ENCODE data around the gene INPP5D.
"Not testable (repeated sequence)": the region's sequence is repeated elsewhere in the genome, so short reads cannot be mapped to it uniquely, and the experiment has no call there.

Gene INPP5D

GRCh38 chr2:233141901-233142300 is 81.8 kb downstream of the INPP5D start:
- DNase-seq (ENCODE audit: low read depth in 2 of 2): no peak

GRCh38 chr2:233142355-233142897 is 82.3 kb downstream of the INPP5D start:
- no peak for DNase-seq (ENCODE audit: low read depth in 2 of 2)

GRCh38 chr2:233143700-233144331 is 83.7 kb downstream of the INPP5D start:
- no peak for DNase-seq (ENCODE audit: low read depth in 2 of 2)

GRCh38 chr2:233145726-233146125 is 85.6 kb downstream of the INPP5D start:
- no peak for DNase-seq (ENCODE audit: low read depth in 2 of 2)

GRCh38 chr2:233146194-233146593 is 86.1 kb downstream of the INPP5D start:
- DNase-seq (ENCODE audit: low read depth in 2 of 2): no peak

- no peak for DNase-seq (ENCODE audit: low read depth in 2 of 2)
These were observed 87.1 kb downstream of the INPP5D start for GRCh38 chr2:233147136-233147828.

- DNase-seq (ENCODE audit: low read depth in 2 of 2): no peak
These were observed 87.7 kb downstream of the INPP5D start for GRCh38 chr2:233147829-233148167.

- no peak for DNase-seq (ENCODE audit: low read depth in 2 of 2)
These were observed 88.2 kb downstream of the INPP5D start for GRCh38 chr2:233148354-233148753.

- no peak for DNase-seq (ENCODE audit: low read depth in 2 of 2)
These were observed 92.4 kb downstream of the INPP5D start for GRCh38 chr2:233152541-233152940.

GRCh38 chr2:233153146-233153798 is 93.1 kb downstream of the INPP5D start:
- DNase-seq (ENCODE audit: low read depth in 2 of 2): no peak

- DNase-seq (ENCODE audit: low read depth in 2 of 2): no peak
These were observed 95.9 kb downstream of the INPP5D start for GRCh38 chr2:233156001-233156400.

- DNase-seq (ENCODE audit: low read depth in 2 of 2): not testable (repeated sequence)
These were observed 96.3 kb downstream of the INPP5D start for GRCh38 chr2:233156461-233156860.

- no peak for DNase-seq (ENCODE audit: low read depth in 2 of 2)
These were observed 101.6 kb downstream of the INPP5D start for GRCh38 chr2:233161730-233162129.

GRCh38 chr2:233162770-233163169 is 102.6 kb downstream of the INPP5D start:
- no peak for DNase-seq (ENCODE audit: low read depth in 2 of 2)

- DNase-seq (ENCODE audit: low read depth in 2 of 2): no peak
These were observed 103.5 kb downstream of the INPP5D start for GRCh38 chr2:233163486-233164103.

GRCh38 chr2:233164128-233164635 is 104.0 kb downstream of the INPP5D start:
- DNase-seq (ENCODE audit: low read depth in 2 of 2): no peak

GRCh38 chr2:233164967-233165366 is 104.8 kb downstream of the INPP5D start:
- no peak for DNase-seq (ENCODE audit: low read depth in 2 of 2)

GRCh38 chr2:233165543-233165894 is 105.4 kb downstream of the INPP5D start:
- no peak for DNase-seq (ENCODE audit: low read depth in 2 of 2)

- peak in 1 of 2 donors; percentile 25 for DNase-seq (ENCODE audit: low read depth in 2 of 2)
These were observed 105.9 kb downstream of the INPP5D start for GRCh38 chr2:233165895-233166661.

GRCh38 chr2:233168445-233168844 is 108.3 kb downstream of the INPP5D start:
- DNase-seq (ENCODE audit: low read depth in 2 of 2): no peak

- no peak for DNase-seq (ENCODE audit: low read depth in 2 of 2)
These were observed 108.8 kb downstream of the INPP5D start for GRCh38 chr2:233168919-233169318.

GRCh38 chr2:233171344-233171743 is 111.2 kb downstream of the INPP5D start:
- no peak for DNase-seq (ENCODE audit: low read depth in 2 of 2)

Measured in stimulated activated CD8-positive, alpha-beta memory T cell treated with anti-CD3 and anti-CD28 coated beads, Interleukin-7, amount 100 ng/mL, for 4 hours (primary cell).